Measurements from ENCODE around the gene SLC22A17. TPM values are rescaled to one million over a fixed set of nuclear protein-coding genes. Genes with fewer than 3 reads are reported as not detected.

Gene SLC22A17
- total and polyA plus RNA-seq, 2 of the 13 experiments (the other 11 are each of a cell fraction or from before 2014, with no cell fraction given): 0.95 to 1.1 TPM

DNA sequence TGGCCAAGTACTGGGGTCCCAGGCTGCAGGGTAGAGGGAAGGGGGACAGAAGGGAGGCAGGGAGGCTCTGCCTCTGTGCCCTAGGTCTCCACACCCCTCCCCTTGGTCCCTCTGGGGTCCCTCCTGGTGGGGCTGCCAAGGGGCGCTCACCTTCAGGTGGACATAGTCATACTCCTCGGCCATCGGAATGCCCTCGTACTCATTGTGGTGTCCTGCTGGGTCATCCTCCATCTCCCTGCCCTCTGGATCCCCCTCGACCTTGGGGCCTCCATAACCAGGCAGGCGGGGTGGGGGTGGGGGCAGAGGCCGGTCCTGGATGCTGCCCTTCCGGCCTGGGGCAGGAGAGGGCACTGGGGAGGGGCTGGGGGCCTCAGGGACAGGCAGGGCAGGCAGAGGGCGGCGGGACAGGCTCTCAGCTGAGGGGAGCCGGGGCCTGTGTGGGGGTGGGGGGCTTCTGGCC, 6.5 kb upstream of the SLC22A17 start (continued):
- TF ChIP-seq, protein P1, sequence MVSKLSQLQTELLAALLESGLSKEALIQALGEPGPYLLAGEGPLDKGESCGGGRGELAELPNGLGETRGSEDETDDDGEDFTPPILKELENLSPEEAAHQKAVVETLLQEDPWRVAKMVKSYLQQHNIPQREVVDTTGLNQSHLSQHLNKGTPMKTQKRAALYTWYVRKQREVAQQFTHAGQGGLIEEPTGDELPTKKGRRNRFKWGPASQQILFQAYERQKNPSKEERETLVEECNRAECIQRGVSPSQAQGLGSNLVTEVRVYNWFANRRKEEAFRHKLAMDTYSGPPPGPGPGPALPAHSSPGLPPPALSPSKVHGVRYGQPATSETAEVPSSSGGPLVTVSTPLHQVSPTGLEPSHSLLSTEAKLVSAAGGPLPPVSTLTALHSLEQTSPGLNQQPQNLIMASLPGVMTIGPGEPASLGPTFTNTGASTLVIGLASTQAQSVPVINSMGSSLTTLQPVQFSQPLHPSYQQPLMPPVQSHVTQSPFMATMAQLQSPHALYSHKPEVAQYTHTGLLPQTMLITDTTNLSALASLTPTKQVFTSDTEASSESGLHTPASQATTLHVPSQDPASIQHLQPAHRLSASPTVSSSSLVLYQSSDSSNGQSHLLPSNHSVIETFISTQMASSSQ (IDR thresholded peaks at IDR 0.05; ENCODE audit: low read depth): no peak
- TF ChIP-seq, protein P1 (CRISPR knock-in tag; IDR thresholded peaks at IDR 0.05; ENCODE audit: borderline replicate concordance): no peak
- TF ChIP-seq TIGD3 (CRISPR knock-in tag; IDR thresholded peaks at IDR 0.05; ENCODE audit: borderline replicate concordance) (no peak), ZNF883 (CRISPR knock-in tag; IDR thresholded peaks at IDR 0.05; ENCODE audit: not compliant biosample characterization) (no peak), ZFX (CRISPR knock-in tag; IDR thresholded peaks at IDR 0.05; ENCODE audit: low read depth) (peak; percentile 24; the same call in 1 of the 2 replicates), DR1 (CRISPR knock-in tag; IDR thresholded peaks at IDR 0.05) (no peak), ZNF510 (CRISPR knock-in tag; IDR thresholded peaks at IDR 0.05; ENCODE audit: low read depth) (no peak), SRY (CRISPR knock-in tag; IDR thresholded peaks at IDR 0.05) (no peak), ZSCAN29 (CRISPR knock-in tag; conservative IDR thresholded peaks at IDR 0.05) (no peak), ZNF563 (CRISPR knock-in tag; IDR thresholded peaks at IDR 0.05) (no peak), ZNF660 (CRISPR knock-in tag; IDR thresholded peaks at IDR 0.05; ENCODE audit: borderline replicate concordance, low read depth) (no peak), KDM2A (CRISPR knock-in tag; IDR thresholded peaks at IDR 0.05; ENCODE audit: borderline replicate concordance, low read depth) (no peak), KLF12 (CRISPR knock-in tag; IDR thresholded peaks at IDR 0.05; ENCODE audit: borderline replicate concordance) (no peak), HNRNPLL (IDR thresholded peaks at IDR 0.05; ENCODE audit: low read depth, low read length, poor library complexity, severe bottlenecking) (no peak), FOXC1 (CRISPR knock-in tag; IDR thresholded peaks at IDR 0.05; ENCODE audit: borderline replicate concordance) (no peak), KMT2A (CRISPR knock-in tag; IDR thresholded peaks at IDR 0.05) (no peak), HOXA5 (CRISPR knock-in tag; IDR thresholded peaks at IDR 0.05) (no peak), SRF (IDR thresholded peaks at IDR 0.05; ENCODE audit: low read depth, low read length) (no peak), MED8 (CRISPR knock-in tag; IDR thresholded peaks at IDR 0.05; ENCODE audit: insufficient replicate concordance) (no peak), ZNF564 (CRISPR knock-in tag; IDR thresholded peaks at IDR 0.05) (no peak)
- TF ChIP-seq, protein P2, sequence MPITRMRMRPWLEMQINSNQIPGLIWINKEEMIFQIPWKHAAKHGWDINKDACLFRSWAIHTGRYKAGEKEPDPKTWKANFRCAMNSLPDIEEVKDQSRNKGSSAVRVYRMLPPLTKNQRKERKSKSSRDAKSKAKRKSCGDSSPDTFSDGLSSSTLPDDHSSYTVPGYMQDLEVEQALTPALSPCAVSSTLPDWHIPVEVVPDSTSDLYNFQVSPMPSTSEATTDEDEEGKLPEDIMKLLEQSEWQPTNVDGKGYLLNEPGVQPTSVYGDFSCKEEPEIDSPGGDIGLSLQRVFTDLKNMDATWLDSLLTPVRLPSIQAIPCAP (CRISPR knock-in tag; IDR thresholded peaks at IDR 0.05; ENCODE audit: low read depth): no peak
- TF ChIP-seq, protein P3, sequence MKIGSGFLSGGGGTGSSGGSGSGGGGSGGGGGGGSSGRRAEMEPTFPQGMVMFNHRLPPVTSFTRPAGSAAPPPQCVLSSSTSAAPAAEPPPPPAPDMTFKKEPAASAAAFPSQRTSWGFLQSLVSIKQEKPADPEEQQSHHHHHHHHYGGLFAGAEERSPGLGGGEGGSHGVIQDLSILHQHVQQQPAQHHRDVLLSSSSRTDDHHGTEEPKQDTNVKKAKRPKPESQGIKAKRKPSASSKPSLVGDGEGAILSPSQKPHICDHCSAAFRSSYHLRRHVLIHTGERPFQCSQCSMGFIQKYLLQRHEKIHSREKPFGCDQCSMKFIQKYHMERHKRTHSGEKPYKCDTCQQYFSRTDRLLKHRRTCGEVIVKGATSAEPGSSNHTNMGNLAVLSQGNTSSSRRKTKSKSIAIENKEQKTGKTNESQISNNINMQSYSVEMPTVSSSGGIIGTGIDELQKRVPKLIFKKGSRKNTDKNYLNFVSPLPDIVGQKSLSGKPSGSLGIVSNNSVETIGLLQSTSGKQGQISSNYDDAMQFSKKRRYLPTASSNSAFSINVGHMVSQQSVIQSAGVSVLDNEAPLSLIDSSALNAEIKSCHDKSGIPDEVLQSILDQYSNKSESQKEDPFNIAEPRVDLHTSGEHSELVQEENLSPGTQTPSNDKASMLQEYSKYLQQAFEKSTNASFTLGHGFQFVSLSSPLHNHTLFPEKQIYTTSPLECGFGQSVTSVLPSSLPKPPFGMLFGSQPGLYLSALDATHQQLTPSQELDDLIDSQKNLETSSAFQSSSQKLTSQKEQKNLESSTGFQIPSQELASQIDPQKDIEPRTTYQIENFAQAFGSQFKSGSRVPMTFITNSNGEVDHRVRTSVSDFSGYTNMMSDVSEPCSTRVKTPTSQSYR (CRISPR knock-in tag; IDR thresholded peaks at IDR 0.05; ENCODE audit: borderline replicate concordance): peak; percentile 44; the same call in 1 of the 2 replicates
